Activated effector memory CD4-positive, alpha-beta T cell treated with Interleukin-2 at 50 U/mL for 16 hours (primary cell): ENCODE measurements around the gene APPBP2.
A peak's percentile ranks its signal among the peaks of the same experiment; 100 is the strongest.
"Not testable (repeated sequence)": the region's sequence is repeated elsewhere in the genome, so short reads cannot be mapped to it uniquely, and the experiment has no call there.

Experiments used
- DNase-seq: peaks from one replicate; pipeline ENCODE4 v3.0.0-alpha.2; 2020

The APPBP2 gene

DNA sequence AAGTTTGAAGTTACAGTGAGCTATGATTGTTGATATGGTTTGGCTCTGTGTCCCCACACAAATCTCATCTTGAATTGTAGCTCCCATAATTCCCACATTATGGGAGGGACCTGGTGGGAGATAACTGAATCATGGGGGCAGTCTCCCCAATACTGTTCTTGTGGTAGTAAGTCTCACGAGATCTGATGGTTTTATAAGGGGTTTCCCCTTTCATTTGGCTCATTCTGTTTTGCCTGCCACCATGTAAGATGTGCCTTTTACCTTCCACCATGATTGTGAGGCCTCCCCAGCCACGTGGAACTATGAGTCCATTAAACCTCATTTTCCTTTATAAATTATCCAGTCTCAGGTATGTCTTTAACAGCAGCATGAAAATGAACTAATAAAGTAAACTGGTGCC, 35.4 kb downstream of the APPBP2 start:
- DNase-seq, result not testable (repeated sequence)

DNA sequence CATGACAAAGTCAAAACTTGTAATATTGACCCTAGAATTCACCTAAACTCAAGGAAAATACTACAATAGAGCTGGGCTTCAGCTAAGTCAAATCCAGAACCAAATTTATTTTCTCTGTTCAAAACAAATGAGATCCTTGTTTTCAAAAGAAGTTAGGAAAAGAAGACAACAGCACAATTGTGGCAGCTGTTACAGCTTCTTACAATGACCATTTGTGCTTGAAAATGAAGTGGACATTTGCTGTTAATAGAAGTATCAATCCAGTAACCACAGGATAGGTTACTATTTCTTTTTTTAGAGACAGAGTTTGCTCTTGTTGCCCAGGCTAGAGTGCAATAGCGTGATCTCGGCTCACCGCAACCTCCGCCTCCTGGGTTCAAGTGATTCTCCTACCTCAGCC, 44.4 kb downstream of the APPBP2 start:
- DNase-seq, result no peak

GRCh38 chr17:60473788-60474187, 52.3 kb downstream of the APPBP2 start:
- no peak for DNase-seq

DNA sequence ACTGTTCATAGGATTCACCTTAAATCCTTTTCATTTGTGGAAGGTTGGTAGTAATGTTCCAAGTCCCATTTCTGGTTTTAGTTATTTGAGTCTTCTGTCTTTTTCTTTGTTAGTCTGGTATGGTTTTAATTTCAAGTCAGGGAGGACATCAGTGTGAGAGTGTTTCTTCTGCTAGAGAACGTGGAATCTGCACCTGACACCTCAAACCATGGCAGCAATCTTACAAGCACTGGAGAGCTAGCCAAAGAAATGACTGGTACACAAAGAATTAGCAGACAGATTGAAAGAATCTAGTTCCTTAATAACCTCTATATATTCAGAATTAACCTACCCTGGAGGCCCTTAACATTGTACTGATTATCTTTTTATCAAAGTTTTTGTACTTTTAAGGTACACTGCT, 53.6 kb downstream of the APPBP2 start:
- no peak for DNase-seq

DNA sequence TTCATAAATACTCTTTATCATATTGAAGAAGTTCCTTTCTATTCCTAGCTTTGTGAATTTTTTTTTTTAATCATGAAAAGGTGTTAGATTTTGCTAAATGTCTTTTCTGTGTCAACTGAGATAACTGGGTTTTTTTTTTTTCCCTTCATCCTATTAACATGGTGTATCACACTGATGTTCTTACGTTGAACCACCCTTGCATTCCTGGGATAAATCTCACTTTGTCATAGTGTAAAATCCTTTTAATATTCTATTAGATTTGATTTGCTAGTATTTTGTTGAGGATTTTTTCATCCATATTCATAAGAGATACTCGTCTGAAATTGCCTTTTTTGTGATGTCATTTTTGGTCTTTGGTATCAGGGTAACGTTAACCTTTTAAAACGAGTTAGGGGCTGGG, 54.6 kb downstream of the APPBP2 start:
- no peak for DNase-seq

GRCh38 chr17:60468371-60468770, 57.7 kb downstream of the APPBP2 start:
- DNase-seq, result no peak

- DNase-seq, result no peak
These were observed 61.7 kb downstream of the APPBP2 start for GRCh38 chr17:60464343-60464742.

- no peak for DNase-seq
These were observed 62.7 kb downstream of the APPBP2 start for GRCh38 chr17:60463157-60463835.

DNA sequence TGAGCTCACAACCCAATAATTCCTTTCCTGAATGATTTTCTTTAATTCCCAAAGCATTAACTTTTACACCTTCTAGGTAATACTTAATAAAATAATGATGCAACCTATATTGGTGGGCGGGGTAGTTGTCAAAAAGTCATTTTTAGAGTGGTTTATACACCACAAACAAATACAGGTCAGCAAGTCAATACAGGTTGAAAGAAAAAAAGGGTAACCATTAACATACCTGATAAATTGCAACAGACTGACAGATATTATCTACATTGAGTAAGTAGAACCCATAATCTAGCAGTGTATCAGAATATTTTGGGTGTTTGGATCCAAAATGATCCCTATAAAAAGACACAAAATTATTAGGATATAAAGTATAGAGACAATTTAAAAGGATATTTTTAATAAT, 64.5 kb downstream of the APPBP2 start:
- no peak for DNase-seq

DNA sequence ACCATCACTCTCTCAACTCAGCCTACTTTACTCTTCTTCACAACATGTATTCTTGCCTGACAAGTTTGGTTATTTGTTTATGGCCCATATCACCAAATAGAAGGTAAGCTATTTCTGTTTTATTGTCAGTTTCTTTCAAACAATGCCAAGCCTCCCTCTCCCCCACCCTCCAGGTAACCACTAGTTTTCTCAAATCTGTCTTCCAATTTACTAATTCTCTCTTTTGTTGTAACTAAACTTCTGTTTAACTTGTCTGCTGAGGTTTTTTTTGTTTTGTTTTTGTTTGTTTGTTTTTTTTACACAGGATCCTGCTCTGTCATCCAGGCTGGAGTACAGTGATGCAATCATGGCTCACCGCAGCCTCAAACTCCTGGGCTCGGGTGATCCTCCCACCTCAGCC, 68.9 kb downstream of the APPBP2 start:
- DNase-seq, result no peak

DNA sequence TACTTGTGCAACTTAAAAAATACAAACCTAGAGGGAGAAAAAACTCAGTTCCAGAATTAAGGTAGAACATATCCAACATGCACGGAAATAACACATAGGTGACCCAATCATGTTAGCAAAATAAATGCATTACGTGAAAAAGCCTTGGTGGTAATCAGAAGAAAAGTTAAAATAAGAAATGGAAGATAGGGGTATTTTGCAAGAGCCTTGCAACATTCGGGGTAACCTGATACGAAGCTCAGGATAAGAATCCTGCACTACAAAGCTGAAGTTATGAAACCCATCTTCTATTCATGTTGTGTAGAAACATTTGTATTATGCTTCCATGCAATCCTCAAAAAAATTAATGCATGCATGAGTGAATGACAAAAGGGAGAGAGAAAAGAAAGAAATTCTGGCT, 70.7 kb downstream of the APPBP2 start:
- DNase-seq, result no peak

GRCh38 chr17:60451965-60452364, 74.1 kb downstream of the APPBP2 start:
- DNase-seq, result no peak

DNA sequence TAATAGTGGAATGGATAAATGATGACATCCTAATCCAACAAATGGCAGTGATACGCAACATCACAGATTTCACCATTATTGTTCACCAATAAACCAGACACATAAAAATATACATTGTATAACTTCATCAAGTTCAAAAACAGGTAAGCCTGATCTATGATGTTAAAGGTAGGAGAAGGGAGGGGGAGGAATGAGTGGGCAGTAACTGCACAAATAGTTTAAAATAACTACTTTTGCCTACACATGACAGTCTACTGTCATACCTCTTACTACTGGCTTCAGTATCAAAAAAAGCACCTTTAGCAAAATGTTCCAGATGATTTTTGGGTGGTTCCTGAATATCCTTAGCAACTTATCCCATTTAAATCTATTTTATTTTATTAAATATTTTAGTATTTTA, 75.0 kb downstream of the APPBP2 start:
- DNase-seq, result no peak

GRCh38 chr17:60447375-60447774, 78.7 kb downstream of the APPBP2 start:
- DNase-seq, result no peak

GRCh38 chr17:60445144-60445543, 80.9 kb downstream of the APPBP2 start:
- DNase-seq, result no peak

GRCh38 chr17:60443713-60444112, 82.3 kb downstream of the APPBP2 start:
- no peak for DNase-seq

- DNase-seq, result no peak
These were observed 83.5 kb downstream of the APPBP2 start for GRCh38 chr17:60442271-60443173.

DNA sequence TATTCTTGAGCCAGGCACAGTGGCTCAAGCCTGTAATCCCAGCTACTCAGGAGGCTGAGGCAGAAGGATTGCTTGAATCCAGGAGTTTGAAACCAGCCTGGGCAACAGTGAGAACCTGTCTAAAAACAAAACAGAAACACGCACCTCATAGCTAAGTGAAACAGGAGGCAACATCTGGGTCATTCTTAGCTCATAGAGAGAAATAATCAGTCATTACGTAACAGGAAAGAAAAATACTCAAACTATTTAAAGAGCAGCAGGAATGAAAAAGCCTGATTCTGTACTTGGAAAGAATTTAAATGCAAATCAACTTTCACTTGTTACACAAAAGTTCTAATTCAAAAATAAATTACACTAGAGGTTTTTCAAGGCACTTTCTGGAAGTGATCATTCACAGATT, 86.5 kb downstream of the APPBP2 start:
- no peak for DNase-seq

GRCh38 chr17:60436676-60437075, 89.4 kb downstream of the APPBP2 start:
- no peak for DNase-seq

GRCh38 chr17:60435244-60436167, 90.5 kb downstream of the APPBP2 start:
- DNase-seq, result peak; percentile 24

GRCh38 chr17:60433021-60433997, 92.7 kb downstream of the APPBP2 start:
- DNase-seq, result not testable (repeated sequence)

DNA sequence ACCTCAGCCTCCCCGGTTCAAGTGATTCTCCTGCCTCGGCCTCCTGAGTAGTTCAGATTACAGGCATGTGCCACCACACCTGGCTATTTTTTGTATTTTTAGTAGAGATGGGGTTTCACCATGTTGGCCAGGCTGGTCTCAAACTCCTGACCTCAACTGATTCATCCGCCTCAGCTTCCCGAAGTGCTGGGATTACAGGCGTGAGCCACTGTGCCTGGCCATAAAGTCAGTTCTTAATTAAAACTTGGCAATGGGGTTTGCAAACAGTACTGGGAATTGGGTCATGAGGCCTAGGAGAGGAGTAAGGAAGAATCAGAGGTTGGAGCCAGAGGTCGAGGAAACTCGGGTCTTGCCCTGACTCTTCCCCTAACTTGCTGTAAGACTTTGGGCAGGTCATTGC, 95.5 kb downstream of the APPBP2 start:
- DNase-seq, result not testable (repeated sequence)
